Glutamatergic neuron (in vitro differentiated cells): ENCODE measurements around the gene OTOS. TPM values are rescaled to one million over a fixed set of nuclear protein-coding genes. Genes with fewer than 3 reads are reported as not detected.

Source experiments
- DNase-seq: peaks from one replicate; pipeline ENCODE4 v3.0.0; 2022
- H3K27ac Mint-ChIP-seq: one replicate; pipeline ENCODE4 v1.8.0; 2020; ENCODE audit warnings: mild to moderate bottlenecking, mixed read lengths, inconsistent platforms; ENCODE audit not compliant: unreplicated experiment
- H3K27me3 Mint-ChIP-seq: one replicate; pipeline ENCODE4 v1.8.0; 2020; ENCODE audit warnings: mild to moderate bottlenecking, moderate library complexity, mixed read lengths, inconsistent platforms; ENCODE audit not compliant: unreplicated experiment
- H3K36me3 Mint-ChIP-seq: one replicate; pipeline ENCODE4 v1.8.0; 2020; ENCODE audit warnings: mild to moderate bottlenecking, mixed read lengths, inconsistent platforms; ENCODE audit not compliant: unreplicated experiment
- H3K4me1 Mint-ChIP-seq: one replicate; pipeline ENCODE4 v1.8.0; 2020; ENCODE audit warnings: mild to moderate bottlenecking, low read depth, mixed read lengths, inconsistent platforms; ENCODE audit not compliant: unreplicated experiment
- H3K4me3 Mint-ChIP-seq: one replicate; pipeline ENCODE4 v1.8.0; 2020; ENCODE audit warnings: mild to moderate bottlenecking, mixed read lengths, inconsistent platforms; ENCODE audit not compliant: unreplicated experiment
- H3K9me3 Mint-ChIP-seq: one replicate; pipeline ENCODE4 v1.8.0; 2020; ENCODE audit warnings: mild to moderate bottlenecking, moderate library complexity, mixed read lengths, inconsistent platforms; ENCODE audit not compliant: unreplicated experiment
- CTCF ChIP-seq: fragments of 200-600 bp; sonication (generic); IDR thresholded peaks from one replicate; pipeline ENCODE4 v1.5.0; 2021; ENCODE audit not compliant: partially characterized antibody, unreplicated experiment
- total RNA-seq: library from RNA; stranded (reverse); fragmentation: NEBNext Ultra II Directional; extraction: Animal tissue kit (Norgen Biotek cat#: 25700); gene quantifications from one replicate; pipeline ENCODE4 v1.2.1, GENCODE V29; 2021; ENCODE audit not compliant: unreplicated experiment

The OTOS gene
- total RNA-seq, 1 donor from 2014 or later = not detected

- H3K4me3 Mint-ChIP-seq = peak overlapping the region; percentile 99
- no peak for TF ChIP-seq CTCF
- peaks cover 21% of the 10 kb centered on the region for H3K4me1 Mint-ChIP-seq
- H3K27me3 Mint-ChIP-seq = peaks cover 7% of the 10 kb centered on the region
- H3K9me3 Mint-ChIP-seq = peaks cover 15% of the 10 kb centered on the region
- no peaks in the 10 kb centered on the region for H3K36me3 Mint-ChIP-seq
- peak overlapping the region; percentile 93 for H3K27ac Mint-ChIP-seq
- no peak for DNase-seq
Observed at GRCh38 chr2:240134956-240135520, 5.4 kb downstream of the OTOS start.

- H3K27ac Mint-ChIP-seq = peak overlapping the region; percentile 39
- DNase-seq = no peak
- H3K9me3 Mint-ChIP-seq = peaks cover 15% of the 10 kb centered on the region
Observed at GRCh38 chr2:240134466-240134865, 6.0 kb downstream of the OTOS start.

GRCh38 chr2:240133401-240133800 lies 7.1 kb downstream of the OTOS start:
- TF ChIP-seq CTCF = no peak
- no peak for DNase-seq
- peaks cover 7% of the 10 kb centered on the region for H3K27me3 Mint-ChIP-seq
- peaks cover 21% of the 10 kb centered on the region for H3K4me1 Mint-ChIP-seq
- H3K4me3 Mint-ChIP-seq = peak overlapping the region; percentile 30
- H3K36me3 Mint-ChIP-seq = no peaks in the 10 kb centered on the region
- H3K27ac Mint-ChIP-seq = no peak overlapping the region
- peaks cover 10% of the 10 kb centered on the region for H3K9me3 Mint-ChIP-seq

More at GRCh38 chr2:240134466-240134865, 6.0 kb downstream of the OTOS start:
- H3K27me3 Mint-ChIP-seq = peaks cover 7% of the 10 kb centered on the region
- peak overlapping the region; percentile 99 for H3K4me3 Mint-ChIP-seq
- peaks cover 21% of the 10 kb centered on the region for H3K4me1 Mint-ChIP-seq
- TF ChIP-seq CTCF = no peak
- no peaks in the 10 kb centered on the region for H3K36me3 Mint-ChIP-seq

- Mint-ChIP-seq H3K27ac (no peak overlapping the region), H3K9me3 (peaks cover 8% of the 10 kb centered on the region), H3K36me3 (no peaks in the 10 kb centered on the region), H3K4me3 (no peak overlapping the region), H3K4me1 (peaks cover 21% of the 10 kb centered on the region), H3K27me3 (peaks cover 5% of the 10 kb centered on the region)
- DNase-seq = no peak
- no peak for TF ChIP-seq CTCF
Observed at GRCh38 chr2:240132651-240132980, 7.8 kb downstream of the OTOS start.

- H3K27me3 Mint-ChIP-seq = peaks cover 5% of the 10 kb centered on the region
- H3K4me3 Mint-ChIP-seq = no peak overlapping the region
- TF ChIP-seq CTCF = peak; percentile 21
- no peaks in the 10 kb centered on the region for H3K36me3 Mint-ChIP-seq
- H3K27ac Mint-ChIP-seq = no peak overlapping the region
- peaks cover 6% of the 10 kb centered on the region for H3K9me3 Mint-ChIP-seq
- no peak for DNase-seq
- H3K4me1 Mint-ChIP-seq = peaks cover 19% of the 10 kb centered on the region
Observed at GRCh38 chr2:240131941-240132650, 8.4 kb downstream of the OTOS start.
